Measurements from ENCODE around the gene IL20RA.

DNA sequence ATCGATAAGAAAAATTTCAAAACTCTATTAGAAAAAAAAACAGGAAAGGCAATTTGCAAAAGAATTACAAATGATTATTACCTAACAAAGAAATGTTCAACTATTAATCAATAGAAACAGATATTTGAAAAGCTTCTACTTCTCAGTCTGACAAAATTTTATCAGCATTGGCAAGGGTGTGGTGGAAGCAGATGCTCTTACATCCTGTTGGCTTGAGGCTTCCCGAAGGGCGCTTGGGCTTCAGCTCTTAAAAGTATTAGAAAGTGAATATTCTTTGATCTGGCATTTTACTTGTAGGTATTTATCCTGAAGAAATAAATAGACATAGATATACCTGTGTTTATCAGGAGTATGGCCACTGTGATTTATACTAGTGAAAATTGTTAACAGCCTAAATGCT, 84.0 kb downstream of the IL20RA start:
- no peak for TF ChIP-seq YY1 (IDR thresholded peaks at IDR 0.05)
- TF ChIP-seq, protein P1, sequence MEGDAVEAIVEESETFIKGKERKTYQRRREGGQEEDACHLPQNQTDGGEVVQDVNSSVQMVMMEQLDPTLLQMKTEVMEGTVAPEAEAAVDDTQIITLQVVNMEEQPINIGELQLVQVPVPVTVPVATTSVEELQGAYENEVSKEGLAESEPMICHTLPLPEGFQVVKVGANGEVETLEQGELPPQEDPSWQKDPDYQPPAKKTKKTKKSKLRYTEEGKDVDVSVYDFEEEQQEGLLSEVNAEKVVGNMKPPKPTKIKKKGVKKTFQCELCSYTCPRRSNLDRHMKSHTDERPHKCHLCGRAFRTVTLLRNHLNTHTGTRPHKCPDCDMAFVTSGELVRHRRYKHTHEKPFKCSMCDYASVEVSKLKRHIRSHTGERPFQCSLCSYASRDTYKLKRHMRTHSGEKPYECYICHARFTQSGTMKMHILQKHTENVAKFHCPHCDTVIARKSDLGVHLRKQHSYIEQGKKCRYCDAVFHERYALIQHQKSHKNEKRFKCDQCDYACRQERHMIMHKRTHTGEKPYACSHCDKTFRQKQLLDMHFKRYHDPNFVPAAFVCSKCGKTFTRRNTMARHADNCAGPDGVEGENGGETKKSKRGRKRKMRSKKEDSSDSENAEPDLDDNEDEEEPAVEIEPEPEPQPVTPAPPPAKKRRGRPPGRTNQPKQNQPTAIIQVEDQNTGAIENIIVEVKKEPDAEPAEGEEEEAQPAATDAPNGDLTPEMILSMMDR (IDR thresholded peaks at IDR 0.05; ENCODE audit: low read depth, low read length, missing input control) = no peak
- TF ChIP-seq TAF1 (conservative IDR thresholded peaks at IDR 0.05) = no peak

Measured in liver (tissue), 3 donors.